HepG2 (cell line): Measurements from ENCODE around the gene SYS1. TPM values are rescaled to one million over a fixed set of nuclear protein-coding genes. Genes with fewer than 3 reads are reported as not detected.

Source experiments
- DRAP1 ChIP-seq: IDR thresholded peaks from 2 replicates; pipeline ENCODE4 v1.6.1; 2016; ENCODE audit warnings: missing genetic modification reagents, missing compliant biosample characterization
- FOSL2 ChIP-seq: sonication (generic); formaldehyde crosslinking; IDR thresholded peaks from 2 replicates; pipeline ENCODE4 v1.4.0; 2020; ENCODE audit warnings: missing genetic modification reagents
- FOXP4 ChIP-seq: sonication (generic); formaldehyde crosslinking; IDR thresholded peaks from 2 replicates; pipeline ENCODE4 v1.4.0; 2020; ENCODE audit warnings: missing genetic modification reagents
- KLF11 ChIP-seq: IDR thresholded peaks from 2 replicates; pipeline ENCODE4 v1.6.1; 2016; ENCODE audit warnings: missing compliant biosample characterization
- KMT2B ChIP-seq: IDR thresholded peaks from 2 replicates; pipeline ENCODE4 v1.6.1; 2016; ENCODE audit warnings: missing genetic modification reagents, missing compliant biosample characterization
- NFYB ChIP-seq: sonication (generic); formaldehyde crosslinking; IDR thresholded peaks from 2 replicates; pipeline ENCODE4 v1.4.0; 2020; ENCODE audit warnings: missing genetic modification reagents
- RFXAP ChIP-seq: sonication (generic); formaldehyde crosslinking; IDR thresholded peaks from 2 replicates; pipeline ENCODE4 v1.4.0; 2020; ENCODE audit warnings: missing genetic modification reagents, borderline replicate concordance
- STAT6 ChIP-seq: sonication (generic); formaldehyde crosslinking; IDR thresholded peaks from 2 replicates; pipeline ENCODE4 v1.4.0; 2020; ENCODE audit warnings: missing genetic modification reagents, mild to moderate bottlenecking, borderline replicate concordance
- TBX2 ChIP-seq: sonication (generic); formaldehyde crosslinking; IDR thresholded peaks from 2 replicates; pipeline ENCODE4 v1.5.0; 2020; ENCODE audit warnings: missing genetic modification reagents, mild to moderate bottlenecking, borderline replicate concordance
- THRA ChIP-seq: sonication (generic); formaldehyde crosslinking; IDR thresholded peaks from 2 replicates; pipeline ENCODE4 v1.4.0; 2020; ENCODE audit warnings: missing genetic modification reagents, borderline replicate concordance
- YEATS4 ChIP-seq: sonication (generic); formaldehyde crosslinking; IDR thresholded peaks from 2 replicates; pipeline ENCODE4 v1.4.0; 2020; ENCODE audit warnings: missing genetic modification reagents, borderline replicate concordance
- ZNF251 ChIP-seq: sonication (generic); formaldehyde crosslinking; IDR thresholded peaks from 2 replicates; pipeline ENCODE4 v1.9.0; 2021; ENCODE audit warnings: mild to moderate bottlenecking, missing genetic modification reagents
- ZNF326 ChIP-seq: sonication (generic); formaldehyde crosslinking; IDR thresholded peaks from 2 replicates; pipeline ENCODE4 v1.4.0; 2020; ENCODE audit warnings: missing genetic modification reagents, borderline replicate concordance
- polyA plus RNA-seq, 8 experiments: library from polyadenylated mRNA; depleted of rRNA in 3 of 8; stranded (reverse) in 7 of 8; unstranded in 1 of 8; fragments of >200 nt; fragmentation: Illumina TruSeq in 4 of 8; extraction: Trizol in 4 of 8; gene quantifications; 2 replicates each; pipeline versions ENCODE4 v1.2.1 to v1.2.3, GENCODE V29; 2011 to 2016; ENCODE audit warnings: low read depth in 4 of 8, missing spikeins in 1 of 8, mixed read lengths in 1 of 8; ENCODE audit not compliant: insufficient read depth in 1 of 8
- total RNA-seq, 5 experiments: library from RNA; depleted of rRNA; stranded (reverse); fragments of >200 nt; fragmentation: Illumina TruSeq; extraction: Trizol; gene quantifications; 2 replicates each; pipeline ENCODE4 v1.2.3, GENCODE V29; 2016; ENCODE audit warnings: low read depth in 1 of 5
- TF ChIP-seq, protein P1 (sequence below): sonication (generic); formaldehyde crosslinking; IDR thresholded peaks from 2 replicates; pipeline ENCODE4 v1.5.0; 2020; ENCODE audit warnings: missing genetic modification reagents
- TF ChIP-seq, protein P2 (sequence below): sonication (generic); formaldehyde crosslinking; conservative IDR thresholded peaks from 2 replicates; pipeline ENCODE4 v1.4.0; 2020; ENCODE audit warnings: missing genetic modification reagents
- TF ChIP-seq, protein P3 (sequence below): sonication (generic); formaldehyde crosslinking; IDR thresholded peaks from 2 replicates; pipeline ENCODE4 v1.5.0; 2020; ENCODE audit warnings: mild to moderate bottlenecking, missing genetic modification reagents, borderline replicate concordance

SYS1 gene
- total and polyA plus RNA-seq, 2 of the 13 experiments (the other 11 are each of a cell fraction or from before 2014, with no cell fraction given), result 38.3 to 65.6 TPM

DNA sequence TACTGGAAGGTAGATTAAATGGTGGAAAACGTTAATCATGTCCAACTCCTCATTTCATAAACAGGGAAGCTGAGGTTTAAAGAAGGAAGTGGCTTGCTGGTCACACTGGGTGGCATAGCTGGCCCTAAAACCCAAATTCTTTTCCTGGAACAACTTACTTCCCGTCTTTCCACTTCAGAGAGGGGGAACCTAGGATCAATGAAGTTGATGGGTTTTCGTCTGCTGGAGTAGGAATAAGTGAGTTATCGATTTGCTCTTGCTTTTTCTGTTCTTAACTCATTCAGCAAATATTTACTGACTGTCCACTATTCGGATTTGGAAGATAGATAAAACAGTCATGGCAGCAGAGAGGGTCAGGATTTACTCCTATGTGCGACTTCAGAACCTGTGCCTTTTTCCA, 1.2 kb upstream of the SYS1 start (continued):
- peak; percentile 47; the same call in 1 of the 2 replicates for TF ChIP-seq FOSL2
- no peak for TF ChIP-seq DRAP1 (CRISPR knock-in tag)
- peak; percentile 23; the same call in 1 of the 2 replicates for TF ChIP-seq FOXP4 (CRISPR knock-in tag)
- TF ChIP-seq, protein P1, sequence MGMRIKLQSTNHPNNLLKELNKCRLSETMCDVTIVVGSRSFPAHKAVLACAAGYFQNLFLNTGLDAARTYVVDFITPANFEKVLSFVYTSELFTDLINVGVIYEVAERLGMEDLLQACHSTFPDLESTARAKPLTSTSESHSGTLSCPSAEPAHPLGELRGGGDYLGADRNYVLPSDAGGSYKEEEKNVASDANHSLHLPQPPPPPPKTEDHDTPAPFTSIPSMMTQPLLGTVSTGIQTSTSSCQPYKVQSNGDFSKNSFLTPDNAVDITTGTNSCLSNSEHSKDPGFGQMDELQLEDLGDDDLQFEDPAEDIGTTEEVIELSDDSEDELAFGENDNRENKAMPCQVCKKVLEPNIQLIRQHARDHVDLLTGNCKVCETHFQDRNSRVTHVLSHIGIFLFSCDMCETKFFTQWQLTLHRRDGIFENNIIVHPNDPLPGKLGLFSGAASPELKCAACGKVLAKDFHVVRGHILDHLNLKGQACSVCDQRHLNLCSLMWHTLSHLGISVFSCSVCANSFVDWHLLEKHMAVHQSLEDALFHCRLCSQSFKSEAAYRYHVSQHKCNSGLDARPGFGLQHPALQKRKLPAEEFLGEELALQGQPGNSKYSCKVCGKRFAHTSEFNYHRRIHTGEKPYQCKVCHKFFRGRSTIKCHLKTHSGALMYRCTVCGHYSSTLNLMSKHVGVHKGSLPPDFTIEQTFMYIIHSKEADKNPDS (CRISPR knock-in tag), result peak; percentile 9
- no peak for TF ChIP-seq STAT6
- TF ChIP-seq YEATS4, result no peak
- no peak for TF ChIP-seq KLF11 (CRISPR knock-in tag)
- TF ChIP-seq, protein P2, sequence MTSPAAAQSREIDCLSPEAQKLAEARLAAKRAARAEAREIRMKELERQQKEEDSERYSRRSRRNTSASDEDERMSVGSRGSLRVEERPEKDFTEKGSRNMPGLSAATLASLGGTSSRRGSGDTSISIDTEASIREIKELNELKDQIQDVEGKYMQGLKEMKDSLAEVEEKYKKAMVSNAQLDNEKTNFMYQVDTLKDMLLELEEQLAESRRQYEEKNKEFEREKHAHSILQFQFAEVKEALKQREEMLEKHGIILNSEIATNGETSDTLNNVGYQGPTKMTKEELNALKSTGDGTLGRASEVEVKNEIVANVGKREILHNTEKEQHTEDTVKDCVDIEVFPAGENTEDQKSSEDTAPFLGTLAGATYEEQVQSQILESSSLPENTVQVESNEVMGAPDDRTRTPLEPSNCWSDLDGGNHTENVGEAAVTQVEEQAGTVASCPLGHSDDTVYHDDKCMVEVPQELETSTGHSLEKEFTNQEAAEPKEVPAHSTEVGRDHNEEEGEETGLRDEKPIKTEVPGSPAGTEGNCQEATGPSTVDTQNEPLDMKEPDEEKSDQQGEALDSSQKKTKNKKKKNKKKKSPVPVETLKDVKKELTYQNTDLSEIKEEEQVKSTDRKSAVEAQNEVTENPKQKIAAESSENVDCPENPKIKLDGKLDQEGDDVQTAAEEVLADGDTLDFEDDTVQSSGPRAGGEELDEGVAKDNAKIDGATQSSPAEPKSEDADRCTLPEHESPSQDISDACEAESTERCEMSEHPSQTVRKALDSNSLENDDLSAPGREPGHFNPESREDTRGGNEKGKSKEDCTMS, result no peak
- no peak for TF ChIP-seq NFYB (CRISPR knock-in tag)
- peak; percentile 21; the same call in 1 of the 2 replicates for TF ChIP-seq THRA (CRISPR knock-in tag)
- 0 out of 2 replicates have a peak, but pooled peaks have one; percentile 34 for TF ChIP-seq KMT2B
- TF ChIP-seq TBX2 (CRISPR knock-in tag), result no peak
- TF ChIP-seq, protein P3, sequence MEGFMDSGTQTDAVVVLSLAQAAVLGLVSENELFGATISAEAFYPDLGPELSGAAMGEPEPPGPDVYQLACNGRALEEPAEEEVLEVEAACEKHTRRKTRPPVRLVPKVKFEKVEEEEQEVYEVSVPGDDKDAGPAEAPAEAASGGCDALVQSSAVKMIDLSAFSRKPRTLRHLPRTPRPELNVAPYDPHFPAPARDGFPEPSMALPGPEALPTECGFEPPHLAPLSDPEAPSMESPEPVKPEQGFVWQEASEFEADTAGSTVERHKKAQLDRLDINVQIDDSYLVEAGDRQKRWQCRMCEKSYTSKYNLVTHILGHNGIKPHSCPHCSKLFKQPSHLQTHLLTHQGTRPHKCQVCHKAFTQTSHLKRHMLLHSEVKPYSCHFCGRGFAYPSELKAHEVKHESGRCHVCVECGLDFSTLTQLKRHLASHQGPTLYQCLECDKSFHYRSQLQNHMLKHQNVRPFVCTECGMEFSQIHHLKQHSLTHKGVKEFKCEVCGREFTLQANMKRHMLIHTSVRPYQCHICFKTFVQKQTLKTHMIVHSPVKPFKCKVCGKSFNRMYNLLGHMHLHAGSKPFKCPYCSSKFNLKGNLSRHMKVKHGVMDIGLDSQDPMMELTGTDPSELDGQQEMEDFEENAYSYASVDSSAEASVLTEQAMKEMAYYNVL, result peak; percentile 81; the same call in 1 of the 2 replicates
- no peak for TF ChIP-seq ZNF326 (CRISPR knock-in tag)
- no peak for TF ChIP-seq ZNF251 (CRISPR knock-in tag)
- no peak for TF ChIP-seq RFXAP (CRISPR knock-in tag)
